GM18907 (cell line): ENCODE data around the gene KRTAP26-1.

Experiments used
- ATAC-seq: cut with Tn5 transposase; IDR thresholded peaks from one replicate; pipeline ENCODE4 v1.9.1; 2021; ENCODE audit warnings: mild to moderate bottlenecking, moderate library complexity; ENCODE audit not compliant: unreplicated experiment

KRTAP26-1 gene

GRCh38 chr21:30320215-30320614 lies at the start of gene KRTAP26-1:
Gene KRTAP26-1 (minus strand): TSS chr21:30320315. CDS start chr21:30320035, 280 bp downstream.
- no peak for ATAC-seq

- ATAC-seq: no peak
Observed at GRCh38 chr21:30355906-30356305, 35.8 kb upstream of the KRTAP26-1 start.

- no peak for ATAC-seq
Observed at GRCh38 chr21:30354308-30355005, 34.3 kb upstream of the KRTAP26-1 start.

- ATAC-seq: no peak
Observed at GRCh38 chr21:30351534-30351933, 31.4 kb upstream of the KRTAP26-1 start.

GRCh38 chr21:30349572-30349971 lies 29.5 kb upstream of the KRTAP26-1 start:
- ATAC-seq: no peak

GRCh38 chr21:30348506-30348905 lies 28.4 kb upstream of the KRTAP26-1 start, which contains the start of gene KRTAP23-1:
Gene KRTAP23-1 (minus strand): TSS chr21:30348606. CDS start chr21:30348606, 0 bp downstream.
- ATAC-seq: no peak

GRCh38 chr21:30345014-30345413 lies 24.9 kb upstream of the KRTAP26-1 start:
- no peak for ATAC-seq

GRCh38 chr21:30340714-30341573 lies 20.8 kb upstream of the KRTAP26-1 start:
- ATAC-seq: no peak

- ATAC-seq: no peak
Observed at GRCh38 chr21:30338717-30339116, 18.6 kb upstream of the KRTAP26-1 start.

- no peak for ATAC-seq
Observed at GRCh38 chr21:30337772-30338171, 17.7 kb upstream of the KRTAP26-1 start.

- no peak for ATAC-seq
Observed at GRCh38 chr21:30337276-30337744, 17.2 kb upstream of the KRTAP26-1 start, which contains the start of gene KRTAP27-1. Gene KRTAP27-1 (minus strand): TSS chr21:30337694. CDS start chr21:30337668, 26 bp downstream.

- ATAC-seq: no peak
Observed at GRCh38 chr21:30336596-30336995, 16.5 kb upstream of the KRTAP26-1 start.

- no peak for ATAC-seq
Observed at GRCh38 chr21:30333736-30334135, 13.6 kb upstream of the KRTAP26-1 start.

- ATAC-seq: no peak
Observed at GRCh38 chr21:30332681-30333080, 12.6 kb upstream of the KRTAP26-1 start.

GRCh38 chr21:30329203-30329875 lies 9.2 kb upstream of the KRTAP26-1 start:
- no peak for ATAC-seq

- ATAC-seq: no peak
Observed at GRCh38 chr21:30326390-30326789, 6.3 kb upstream of the KRTAP26-1 start.

GRCh38 chr21:30315701-30316100 lies 4.4 kb downstream of the KRTAP26-1 start:
- no peak for ATAC-seq

GRCh38 chr21:30306884-30307283 lies 13.2 kb downstream of the KRTAP26-1 start:
- ATAC-seq: no peak

GRCh38 chr21:30305136-30305535 lies 15.0 kb downstream of the KRTAP26-1 start:
- no peak for ATAC-seq

- ATAC-seq: no peak
Observed at GRCh38 chr21:30289215-30289614, 30.9 kb downstream of the KRTAP26-1 start, which contains the start of gene KRTAP25-1. Gene KRTAP25-1 (minus strand): TSS chr21:30289514. CDS start chr21:30289490, 24 bp downstream.

- no peak for ATAC-seq
Observed at GRCh38 chr21:30282850-30283249, 37.3 kb downstream of the KRTAP26-1 start, which contains the start of gene KRTAP24-1. Gene KRTAP24-1 (minus strand): TSS chr21:30282950. CDS start chr21:30282932, 18 bp downstream.
